Neuronal stem cell (in vitro differentiated cells): ENCODE measurements around the gene ELP6.
"Not testable (repeated sequence)": the region's sequence is repeated elsewhere in the genome, so short reads cannot be mapped to it uniquely, and the experiment has no call there.

ENCODE experiments used
- DNase-seq: peaks from one replicate; pipeline ENCODE4 v3.0.0-alpha.2; 2013; ENCODE audit warnings: low spot score
- H2AFZ ChIP-seq: one replicate; pipeline ENCODE4 v1.6.1; 2013; ENCODE audit warnings: mild to moderate bottlenecking, low read length, inconsistent platforms
- H2AK5ac ChIP-seq: 2 replicates; pipeline ENCODE4 v1.6.1; 2013; ENCODE audit warnings: low read depth, mild to moderate bottlenecking, inconsistent platforms, low read length, moderate library complexity, mixed read lengths
- H2BK120ac ChIP-seq: 2 replicates; pipeline ENCODE4 v1.6.1; 2013; ENCODE audit warnings: low read depth, mild to moderate bottlenecking, inconsistent platforms, low read length, moderate library complexity, mixed read lengths
- H2BK12ac ChIP-seq: one replicate; pipeline ENCODE4 v1.6.1; 2013; ENCODE audit warnings: low read length, inconsistent platforms
- H2BK15ac ChIP-seq: 2 replicates; pipeline ENCODE4 v1.6.1; 2013; ENCODE audit warnings: mild to moderate bottlenecking, low read length, inconsistent platforms, mixed read lengths
- H2BK5ac ChIP-seq: one replicate; pipeline ENCODE4 v1.6.1; 2013; ENCODE audit warnings: inconsistent platforms, mild to moderate bottlenecking, low read length, moderate library complexity
- H3K14ac ChIP-seq: one replicate; pipeline ENCODE4 v1.6.1; 2013; ENCODE audit warnings: low read length, inconsistent platforms
- H3K18ac ChIP-seq: 2 replicates; pipeline ENCODE4 v1.6.1; 2013; ENCODE audit warnings: low read length, inconsistent platforms
- H3K23ac ChIP-seq: 2 replicates; pipeline ENCODE4 v1.6.1; 2013; ENCODE audit warnings: low read depth, mild to moderate bottlenecking, mixed read lengths, low read length, inconsistent platforms; ENCODE audit not compliant: poor library complexity
- H3K27ac ChIP-seq: replicated peaks from 3 replicates; pipeline ENCODE4 v1.5.1; 2013; ENCODE audit warnings: low read length, inconsistent platforms
- H3K27me3 ChIP-seq, 3 experiments: 2 replicates each; pipeline ENCODE4 v1.6.1; 2013; ENCODE audit warnings: low read length in 3 of 3, mild to moderate bottlenecking in 2 of 3, inconsistent platforms in 1 of 3, low read depth in 1 of 3, mixed read lengths in 1 of 3, moderate library complexity in 1 of 3; ENCODE audit not compliant: control insufficient read depth in 3 of 3, insufficient read depth in 3 of 3
- H3K36me3 ChIP-seq, 2 donors: replicated peaks in 1 of 2; 2 replicates each; pipeline ENCODE4 v1.6.1; 2013; ENCODE audit warnings: low read length in 2 of 2; ENCODE audit not compliant: control insufficient read depth in 2 of 2, insufficient read depth in 2 of 2
- H3K4ac ChIP-seq: 2 replicates; pipeline ENCODE4 v1.6.1; 2013; ENCODE audit warnings: inconsistent platforms, mild to moderate bottlenecking, low read length, moderate library complexity
- H3K4me1 ChIP-seq, 2 donors: 1 replicate in 1 of 2; 2 replicates in 1 of 2; pipeline ENCODE4 v1.6.1; 2013; ENCODE audit warnings: low read length in 2 of 2, low read depth in 1 of 2; ENCODE audit not compliant: control insufficient read depth in 2 of 2, insufficient read depth in 1 of 2
- H3K4me2 ChIP-seq: one replicate; pipeline ENCODE4 v1.6.1; 2013; ENCODE audit warnings: mild to moderate bottlenecking, low read length, inconsistent platforms; ENCODE audit not compliant: insufficient read depth, poor library complexity, severe bottlenecking
- H3K4me3 ChIP-seq, 2 donors: 2 replicates each; pipeline ENCODE4 v1.5.1; 2013; ENCODE audit warnings: low read length in 2 of 2, mild to moderate bottlenecking in 2 of 2, inconsistent platforms in 1 of 2, moderate library complexity in 1 of 2
- H3K79me1 ChIP-seq: one replicate; pipeline ENCODE4 v1.6.1; 2013; ENCODE audit warnings: low read depth, mild to moderate bottlenecking, inconsistent platforms, low read length, moderate library complexity
- H3K9ac ChIP-seq: one replicate; pipeline ENCODE4 v1.6.1; 2013; ENCODE audit warnings: mild to moderate bottlenecking, low read depth, low read length, inconsistent platforms; ENCODE audit not compliant: poor library complexity
- H3K9me3 ChIP-seq, 2 donors: replicated peaks in 1 of 2; 2 replicates each; pipeline versions ENCODE3 to v1.6.1; 2013; ENCODE audit warnings: low read length in 2 of 2, mild to moderate bottlenecking in 2 of 2, inconsistent platforms in 1 of 2, low read depth in 1 of 2, mixed read lengths in 1 of 2, moderate library complexity in 1 of 2; ENCODE audit not compliant: control insufficient read depth in 2 of 2, insufficient read depth in 1 of 2
- H4K8ac ChIP-seq: one replicate; pipeline ENCODE4 v1.6.1; 2013; ENCODE audit warnings: low read depth, mild to moderate bottlenecking, inconsistent platforms, low read length, moderate library complexity
- H4K91ac ChIP-seq: one replicate; pipeline ENCODE4 v1.6.1; 2013; ENCODE audit warnings: low read length, low read depth, mild to moderate bottlenecking, inconsistent platforms; ENCODE audit not compliant: poor library complexity
- WGBS, 2 donors: extraction: QIAGEN DNeasy Blood & Tissue Kit; methylation state at CpG; one replicate each; pipeline ENCODE4 v1.1.7; 2013; ENCODE audit warnings: missing lambda C conversion rate in 2 of 2, mixed read lengths in 1 of 2; ENCODE audit not compliant: insufficient read length in 2 of 2, insufficient replicate concordance in 1 of 2; ENCODE audit errors: extremely low coverage in 2 of 2; 5-methylcytosine and 5-hydroxymethylcytosine counted together

Gene ELP6

GRCh38 chr3:47480267-47480666, 33.2 kb downstream of the ELP6 start:
- H3K9me3 ChIP-seq, H3K4me2 ChIP-seq, H2BK5ac ChIP-seq, H3K4ac ChIP-seq, H3K4me1 ChIP-seq, H2BK15ac ChIP-seq, H3K9ac ChIP-seq, H3K36me3 ChIP-seq, H3K18ac ChIP-seq, DNase-seq, H4K8ac ChIP-seq, H3K27ac ChIP-seq, H2AK5ac ChIP-seq, H3K79me1 ChIP-seq, H2BK12ac ChIP-seq, H3K14ac ChIP-seq, H3K4me3 ChIP-seq, H3K27me3 ChIP-seq, H2BK120ac ChIP-seq, H2AFZ ChIP-seq, H4K91ac ChIP-seq, H3K23ac ChIP-seq: not testable (repeated sequence)
- no CpG with 5 or more reads among the region's 6 CpGs for WGBS, 2 donors

GRCh38 chr3:47479826-47480160, 33.7 kb downstream of the ELP6 start:
- WGBS, 2 donors, result no CpG with 5 or more reads among the region's 2 CpGs
- no peak overlapping the region for H3K4ac ChIP-seq
- DNase-seq, result no peak

GRCh38 chr3:47478022-47478421, 35.5 kb downstream of the ELP6 start:
- Histone ChIP-seq H4K8ac (no peak overlapping the region), H3K14ac (no peak overlapping the region), H3K9ac (no peak overlapping the region), H2BK12ac (no peak overlapping the region), H2AFZ (no peak overlapping the region), H3K4ac (no peak overlapping the region), H3K9me3 (no peaks in the 10 kb centered on the region), H3K27me3 (no peaks in the 10 kb centered on the region), H2BK5ac (no peak overlapping the region), H3K4me3 (no peak overlapping the region), H4K91ac (no peak overlapping the region), H2AK5ac (no peak overlapping the region), H3K23ac (no peak overlapping the region), H2BK120ac (no peak overlapping the region), H3K36me3 (peaks cover 0 to 4% of the 10 kb centered on the region in 2 donors), H3K4me2 (no peak overlapping the region), H2BK15ac (no peak overlapping the region), H3K4me1 (peaks cover 3 to 4% of the 10 kb centered on the region in 2 donors), H3K27ac (no peak overlapping the region), H3K18ac (no peak overlapping the region), H3K79me1 (peaks cover 6% of the 10 kb centered on the region)
- DNase-seq, result no peak

More at GRCh38 chr3:47479826-47480160, 33.7 kb downstream of the ELP6 start:
- H3K36me3 ChIP-seq, result no peaks in the 10 kb centered on the region
- no peak overlapping the region for H3K4me3 ChIP-seq
- H2BK5ac ChIP-seq, result no peak overlapping the region
- H3K23ac ChIP-seq, result no peak overlapping the region
- H3K14ac ChIP-seq, result no peak overlapping the region
- H3K4me2 ChIP-seq, result no peak overlapping the region
- no peak overlapping the region for H2BK12ac ChIP-seq
- H2BK120ac ChIP-seq, result no peak overlapping the region
- H2AFZ ChIP-seq, result no peak overlapping the region
- no peak overlapping the region for H4K8ac ChIP-seq
- H3K27me3 ChIP-seq, result no peaks in the 10 kb centered on the region
- H3K27ac ChIP-seq, result no peak overlapping the region
- peaks cover 3 to 4% of the 10 kb centered on the region in 2 donors for H3K4me1 ChIP-seq
- no peak overlapping the region for H3K18ac ChIP-seq
- H2BK15ac ChIP-seq, result no peak overlapping the region
- peaks cover 3% of the 10 kb centered on the region for H3K79me1 ChIP-seq
- no peak overlapping the region for H3K9ac ChIP-seq
- H3K9me3 ChIP-seq, result no peaks in the 10 kb centered on the region
- H2AK5ac ChIP-seq, result no peak overlapping the region
- H4K91ac ChIP-seq, result no peak overlapping the region

- H3K79me1 ChIP-seq, result peaks cover 8% of the 10 kb centered on the region
- peak overlapping the region; percentile 56 for H2BK15ac ChIP-seq
- peaks cover 0 to 4% of the 10 kb centered on the region in 2 donors for H3K36me3 ChIP-seq
- no peaks in the 10 kb centered on the region for H3K9me3 ChIP-seq
- H2AK5ac ChIP-seq, result peak overlapping the region; percentile 99
- peak overlapping the region in 1 of 2 donors; percentile 71 for H3K4me3 ChIP-seq
- DNase-seq, result no peak
- peak overlapping the region; percentile 93 for H2AFZ ChIP-seq
- no peak overlapping the region for H2BK120ac ChIP-seq
- H3K9ac ChIP-seq, result no peak overlapping the region
- H4K91ac ChIP-seq, result peak overlapping the region; percentile 97
- peak overlapping the region; percentile 32 for H4K8ac ChIP-seq
- H3K14ac ChIP-seq, result peak overlapping the region; percentile 92
- H3K27ac ChIP-seq, result no peak overlapping the region
- H3K18ac ChIP-seq, result peak overlapping the region; percentile 25
- peak overlapping the region; percentile 95 for H2BK5ac ChIP-seq
- peaks cover 2 to 3% of the 10 kb centered on the region in 2 donors for H3K4me1 ChIP-seq
- no peak overlapping the region for H3K4me2 ChIP-seq
- H3K4ac ChIP-seq, result peak overlapping the region; percentile 86
- H2BK12ac ChIP-seq, result peak overlapping the region; percentile 53
- WGBS, 2 donors, result no CpG with 5 or more reads among the region's 11 CpGs
- no peaks in the 10 kb centered on the region for H3K27me3 ChIP-seq
- peak overlapping the region; percentile 18 for H3K23ac ChIP-seq
Observed at GRCh38 chr3:47476644-47477199, 36.8 kb downstream of the ELP6 start.
